Endodermal cell (in vitro differentiated cells): ENCODE data around the gene ELMO2. TPM values are rescaled to one million over a fixed set of nuclear protein-coding genes. Genes with fewer than 3 reads are reported as not detected.

Source experiments
- DNase-seq: peaks from one replicate; pipeline ENCODE4 v3.0.0-alpha.2; 2017
- H3K27ac ChIP-seq: 2 replicates; pipeline ENCODE4 v1.5.1; 2013; ENCODE audit warnings: mild to moderate bottlenecking, low read depth, low read length, moderate library complexity
- H3K27me3 ChIP-seq: 2 replicates; pipeline ENCODE4 v1.6.1; 2013; ENCODE audit warnings: mild to moderate bottlenecking, low read length, moderate library complexity; ENCODE audit not compliant: insufficient read depth, control insufficient read depth, poor library complexity, severe bottlenecking
- H3K36me3 ChIP-seq: 2 replicates; pipeline ENCODE4 v1.7.0; 2013; ENCODE audit warnings: mild to moderate bottlenecking, low read length, moderate library complexity; ENCODE audit not compliant: control insufficient read depth, insufficient read depth
- H3K4me1 ChIP-seq: one replicate; pipeline ENCODE4 v1.7.0; 2013; ENCODE audit warnings: low read length; ENCODE audit not compliant: control insufficient read depth, insufficient read depth
- H3K4me3 ChIP-seq: 2 replicates; pipeline ENCODE4 v1.5.1; 2013; ENCODE audit warnings: mild to moderate bottlenecking, low read length, moderate library complexity
- H3K9ac ChIP-seq: 2 replicates; pipeline ENCODE4 v1.6.1; 2013; ENCODE audit warnings: mild to moderate bottlenecking, low read length, moderate library complexity; ENCODE audit not compliant: poor library complexity, severe bottlenecking; ENCODE audit errors: extremely low read depth
- H3K9me3 ChIP-seq: 2 replicates; pipeline ENCODE4 v1.6.1; 2013; ENCODE audit warnings: mild to moderate bottlenecking, low read length, moderate library complexity; ENCODE audit not compliant: control insufficient read depth
- H3K27ac Mint-ChIP-seq: 2 replicates; pipeline ENCODE4 v1.8.0; 2020; ENCODE audit warnings: mixed read lengths
- H3K27me3 Mint-ChIP-seq: 2 replicates; pipeline ENCODE4 v1.8.0; 2021; ENCODE audit warnings: mild to moderate bottlenecking, mixed read lengths; ENCODE audit not compliant: insufficient read depth
- H3K36me3 Mint-ChIP-seq: 2 replicates; pipeline ENCODE4 v1.8.0; 2020; ENCODE audit warnings: low read depth, mixed read lengths
- H3K4me1 Mint-ChIP-seq: 2 replicates; pipeline ENCODE4 v1.8.0; 2020; ENCODE audit warnings: mixed read lengths
- H3K4me3 Mint-ChIP-seq: 2 replicates; pipeline ENCODE4 v1.8.0; 2020; ENCODE audit warnings: mild to moderate bottlenecking, moderate library complexity, mixed read lengths
- H3K9me3 Mint-ChIP-seq: 2 replicates; pipeline ENCODE4 v1.8.0; 2020; ENCODE audit warnings: mild to moderate bottlenecking, mixed read lengths
- CTCF ChIP-seq: fragments of 200-600 bp; sonication (generic); conservative IDR thresholded peaks from 2 replicates; pipeline ENCODE4 v1.5.0; 2021; ENCODE audit warnings: antibody characterized with exemption, mild to moderate bottlenecking
- WGBS, 2 experiments: methylation state at CpG; one replicate each; pipeline versions ENCODE4 v1.1.5 to v1.1.7; 2013; ENCODE audit warnings: missing lambda C conversion rate in 2 of 2, mixed read lengths in 1 of 2; ENCODE audit not compliant: insufficient coverage in 1 of 2, insufficient read length in 1 of 2; 5-methylcytosine and 5-hydroxymethylcytosine counted together
- total RNA-seq, 2 donors: library from RNA; stranded (reverse); fragmentation: NEBNext Ultra II Directional in 1 of 2; extraction: Animal tissue kit (Norgen Biotek cat#: 25700) in 1 of 2; gene quantifications; 2 replicates in 1 of 2; 3 replicates in 1 of 2; pipeline ENCODE4 v1.2.1, GENCODE V29; 2021

ELMO2 gene
- total RNA-seq, 2 donors from 2014 or later: 44.8 to 52.8 TPM

- H3K9me3 ChIP-seq: no peaks in the 10 kb centered on the region
- no peaks in the 10 kb centered on the region for H3K9me3 Mint-ChIP-seq
- WGBS, 2 experiments: 96 to 99% methylated on average over 14 to 20 of the region's 20 CpGs
- H3K27me3 ChIP-seq: no peaks in the 10 kb centered on the region
- no peak for TF ChIP-seq CTCF
- H3K4me3 Mint-ChIP-seq: no peak overlapping the region
- no peak for DNase-seq
- no peak overlapping the region for H3K9ac ChIP-seq
- H3K4me1 ChIP-seq: no peaks in the 10 kb centered on the region
- peaks cover 15% of the 10 kb centered on the region for H3K4me1 Mint-ChIP-seq
- peaks cover 27% of the 10 kb centered on the region for H3K36me3 Mint-ChIP-seq
- H3K4me3 ChIP-seq: no peak overlapping the region
- H3K27ac Mint-ChIP-seq: no peak overlapping the region
- no peaks in the 10 kb centered on the region for H3K27me3 Mint-ChIP-seq
- H3K27ac ChIP-seq: no peak overlapping the region
- H3K36me3 ChIP-seq: peaks cover 47% of the 10 kb centered on the region
Observed at GRCh38 chr20:46354920-46355654, 51.3 kb downstream of the ELMO2 start.

- DNase-seq: no peak
- Histone ChIP-seq H3K9me3 (no peaks in the 10 kb centered on the region), H3K36me3 (peaks cover 40% of the 10 kb centered on the region), H3K27ac (no peak overlapping the region), H3K4me1 (no peaks in the 10 kb centered on the region), H3K4me3 (no peak overlapping the region), H3K27me3 (no peaks in the 10 kb centered on the region), H3K9ac (no peak overlapping the region)
- Mint-ChIP-seq H3K4me1 (peaks cover 15% of the 10 kb centered on the region), H3K9me3 (no peaks in the 10 kb centered on the region), H3K36me3 (peaks cover 27% of the 10 kb centered on the region), H3K27ac (no peak overlapping the region), H3K4me3 (no peak overlapping the region), H3K27me3 (no peaks in the 10 kb centered on the region)
- 90 to 91% methylated on average over 2 to 4 of the region's 4 CpGs for WGBS, 2 experiments
- TF ChIP-seq CTCF: no peak
Observed at GRCh38 chr20:46354207-46354555, 52.2 kb downstream of the ELMO2 start.

GRCh38 chr20:46353500-46354206, 52.8 kb downstream of the ELMO2 start:
- 85 to 87% methylated on average over 13 to 14 of the region's 14 CpGs for WGBS, 2 experiments
- Histone ChIP-seq H3K27ac (no peak overlapping the region), H3K9ac (no peak overlapping the region), H3K4me1 (peaks cover 1% of the 10 kb centered on the region), H3K36me3 (peaks cover 38% of the 10 kb centered on the region), H3K9me3 (no peaks in the 10 kb centered on the region), H3K27me3 (no peaks in the 10 kb centered on the region), H3K4me3 (no peak overlapping the region)
- peaks cover 18% of the 10 kb centered on the region for H3K4me1 Mint-ChIP-seq
- TF ChIP-seq CTCF: no peak
- H3K9me3 Mint-ChIP-seq: no peaks in the 10 kb centered on the region
- peaks cover 27% of the 10 kb centered on the region for H3K36me3 Mint-ChIP-seq
- no peaks in the 10 kb centered on the region for H3K27me3 Mint-ChIP-seq
- no peak overlapping the region for H3K4me3 Mint-ChIP-seq
- H3K27ac Mint-ChIP-seq: no peak overlapping the region
- DNase-seq: no peak
